K562 (cell line): ENCODE measurements around the gene ZNF787. TPM values are rescaled to one million over a fixed set of nuclear protein-coding genes. Genes with fewer than 3 reads are reported as not detected.

Experiments used
- ATAC-seq: fragments of 200-7000 bp; cut with Tn5 transposase; 3 replicates; pipeline ENCODE4 v1.9.1; 2020; ENCODE audit warnings: moderate library complexity
- BruUV-seq: library from RNA; stranded (reverse); fragments of 400-500 nt; replicated peaks from 2 replicates; lab custom pipeline; 2021; lab: Mats Ljungman, UMichigan
- CTCF ChIA-PET: fragments of 300-600 bp; formaldehyde crosslinking; extraction: SDS; loops from one replicate; lab custom pipeline; 2021; ENCODE audit warnings: low intra/inter-chr PET ratio; lab: Yijun Ruan, JAX
- POLR2A ChIA-PET: fragments of 300-600, 350-650 bp; sonication (Branson Sonifier 250); formaldehyde crosslinking; extraction: SDS; loops from one replicate; lab custom pipeline; 2021; ENCODE audit warnings: antibody characterized with exemption, inconsistent platforms; lab: Yijun Ruan, JAX
- DNase-seq, 4 experiments: peaks; one replicate each; pipeline versions ENCODE4 v3.0.0 to v3.0.0-alpha.2; 2011 to 2018; ENCODE audit warnings: low spot score in 3 of 4, mixed read lengths in 3 of 4; ENCODE audit errors: extremely low read depth in 1 of 4
- FAIRE-seq: peaks from 2 replicates; lab custom pipeline; 2011; peaks lifted over from hg19 to GRCh38; lab: Jason Lieb, UNC
- H2AFZ ChIP-seq: 2 replicates; pipeline ENCODE4 v1.6.0; 2011; ENCODE audit warnings: low read depth, low read length, control low read depth, inconsistent platforms
- H3K27ac ChIP-seq: fragments of 200-600 bp; 3 replicates; pipeline ENCODE4 v1.8.0; 2011; ENCODE audit warnings: low read depth, mild to moderate bottlenecking, control low read depth, inconsistent platforms, low read length, moderate library complexity, mixed read lengths; ENCODE audit errors: extremely low read depth
- H3K27me3 ChIP-seq, 2 experiments: fragments of 300-600 bp in 1 of 2; 2 replicates in 1 of 2; 3 replicates in 1 of 2; pipeline versions ENCODE4 v1.6.0 to v1.8.0; 2011; ENCODE audit warnings: inconsistent platforms in 2 of 2, low read length in 2 of 2, mild to moderate bottlenecking in 1 of 2, mixed read lengths in 1 of 2, moderate library complexity in 1 of 2; ENCODE audit not compliant: control insufficient read depth in 2 of 2, insufficient read depth in 2 of 2
- H3K36me3 ChIP-seq: fragments of 300-600 bp; 3 replicates; pipeline ENCODE4 v1.8.0; 2011; ENCODE audit warnings: mild to moderate bottlenecking, low read length, inconsistent platforms; ENCODE audit not compliant: control insufficient read depth, insufficient read depth
- H3K4me1 ChIP-seq, 2 experiments: fragments of 200-600 bp in 1 of 2; replicated peaks in 1 of 2; 2 replicates in 1 of 2; 3 replicates in 1 of 2; pipeline versions ENCODE4 v1.5.1 to v1.8.0; 2011; ENCODE audit warnings: inconsistent platforms in 2 of 2, low read length in 2 of 2, mild to moderate bottlenecking in 1 of 2, mixed read lengths in 1 of 2, moderate library complexity in 1 of 2; ENCODE audit not compliant: control insufficient read depth in 2 of 2, insufficient read depth in 2 of 2
- H3K4me2 ChIP-seq: 2 replicates; pipeline ENCODE4 v1.6.1; 2011; ENCODE audit warnings: low read length, control low read depth, inconsistent platforms, mixed read lengths; ENCODE audit not compliant: insufficient read depth
- H3K4me3 ChIP-seq: fragments of 200-600 bp; sonication (generic), shearing (Covaris generic); 2 replicates; pipeline ENCODE4 v1.5.1; 2016; ENCODE audit warnings: control low read depth, inconsistent platforms
- H3K79me2 ChIP-seq: fragments of 200-600 bp; 3 replicates; pipeline ENCODE4 v1.8.0; 2011; ENCODE audit warnings: low read length, inconsistent platforms; ENCODE audit not compliant: control insufficient read depth, insufficient read depth
- H3K9ac ChIP-seq, 2 experiments: 2 replicates each; pipeline versions ENCODE4 v1.6.0 to v1.6.1; 2011; ENCODE audit warnings: low read depth in 2 of 2, low read length in 2 of 2, control low read depth in 1 of 2, inconsistent platforms in 1 of 2, mild to moderate bottlenecking in 1 of 2, mixed read lengths in 1 of 2; ENCODE audit not compliant: insufficient read depth in 1 of 2
- H3K9me1 ChIP-seq: one replicate; pipeline ENCODE4 v1.6.0; 2011; ENCODE audit warnings: inconsistent platforms, mild to moderate bottlenecking, low read length, moderate library complexity; ENCODE audit not compliant: control insufficient read depth, insufficient read depth
- H3K9me3 ChIP-seq: replicated peaks from 2 replicates; pipeline ENCODE4 v1.5.1; 2011; ENCODE audit warnings: low read depth, low read length, inconsistent platforms; ENCODE audit not compliant: control insufficient read depth, insufficient read depth
- H4K20me1 ChIP-seq: replicated peaks from 2 replicates; pipeline ENCODE4 v1.6.1; 2011; ENCODE audit warnings: low read length, inconsistent platforms, mixed read lengths; ENCODE audit not compliant: control insufficient read depth, insufficient read depth
- CREB3L1 ChIP-seq: fragments of 450-650 bp; IDR thresholded peaks from 2 replicates; pipeline ENCODE4 v1.6.1; 2014; ENCODE audit warnings: low read depth, mild to moderate bottlenecking, moderate library complexity, borderline replicate concordance
- JUNB ChIP-seq: fragments of 450-650 bp; formaldehyde crosslinking; conservative IDR thresholded peaks from 2 replicates; pipeline ENCODE4 v1.4.0; 2020; ENCODE audit warnings: mild to moderate bottlenecking
- KDM1A ChIP-seq, 2 experiments: fragments of 450-650 bp; IDR thresholded peaks; 2 replicates each; pipeline ENCODE4 v1.6.1; 2016; ENCODE audit warnings: mild to moderate bottlenecking in 2 of 2
- RBFOX2 ChIP-seq: fragments of 200-400 bp; formaldehyde crosslinking; IDR thresholded peaks from 2 replicates; pipeline ENCODE4 v1.6.1; 2017; ENCODE audit warnings: low read depth, mild to moderate bottlenecking, low read length, moderate library complexity
- WGBS: fragments of 100-300 bp; shearing (Covaris generic); methylation state at CpG from one replicate; pipeline ENCODE4 v1.1.6; 2016; ENCODE audit warnings: low coverage, mixed read lengths; ENCODE audit not compliant: insufficient coverage; ENCODE audit errors: missing lambda C conversion rate; 5-methylcytosine and 5-hydroxymethylcytosine counted together
- in situ Hi-C: fragments of 300-500 bp; cut with MboI; formaldehyde crosslinking; loops from 4 replicates; pipeline ENCODE4 v1.15.0; 2018; ENCODE audit warnings: inconsistent platforms, mixed read lengths
- intact Hi-C: fragments of 100-400 bp; cut with micrococcal nuclease; formaldehyde crosslinking; loops from 2 replicates; pipeline ENCODE4 v1.14.2; 2022
- polyA plus RNA-seq, 8 experiments: library from polyadenylated mRNA; depleted of rRNA in 4 of 8; stranded (reverse) in 5 of 8; unstranded in 3 of 8; fragments of >200 nt; fragmentation: Nextera tagmentation in 2 of 8; fragmentation: Illumina TruSeq in 1 of 8; extraction: Ambion mirVana in 2 of 8; extraction: Trizol in 1 of 8; gene quantifications; 2 replicates each; pipeline versions ENCODE4 v1.2.1 to v1.2.3, GENCODE V29; 2011 to 2014; ENCODE audit warnings: inconsistent platforms in 1 of 8, missing spikeins in 1 of 8
- total RNA-seq, 7 experiments: library from RNA; depleted of rRNA in 6 of 7; stranded (reverse); fragments of >200 nt in 6 of 7; fragmentation: Illumina TruSeq in 2 of 7; extraction: Trizol in 2 of 7; gene quantifications; 2 replicates each; pipeline versions ENCODE4 v1.2.1 to v1.2.3, GENCODE V29; 2011 to 2021; ENCODE audit warnings: low replicate concordance in 1 of 7

Gene ZNF787
- total and polyA plus RNA-seq, 9 of the 15 experiments (the other 6 are each of a cell fraction or from before 2014, with no cell fraction given): 0.45 to 77.6 (median 7.3) TPM

- BruUV-seq: no TSS peak
- Histone ChIP-seq H3K79me2 (peaks cover 78% of the 10 kb centered on the region), H3K27me3 (no peaks in the 10 kb centered on the region), H3K36me3 (peaks cover 71% of the 10 kb centered on the region), H3K4me2 (no peak overlapping the region), H3K4me1 (peaks cover 0 to 36% of the 10 kb centered on the region in 2 experiments; a peak in 1 of 5 replicates), H2AFZ (no peak overlapping the region), H3K27ac (no peak overlapping the region), H3K9me3 (peaks cover 4% of the 10 kb centered on the region), H3K9me1 (no peaks in the 10 kb centered on the region), H4K20me1 (no peaks in the 10 kb centered on the region), H3K4me3 (no peak overlapping the region), H3K9ac (no peak overlapping the region)
- ATAC-seq (no peak), FAIRE-seq (no peak), DNase-seq (no peak)
- ChIA-PET CTCF (no interaction called here), POLR2A (no interaction called here)
- WGBS: 98% methylated on average over 27 of the region's 34 CpGs
- intact Hi-C loops (no loop called here), in situ Hi-C loops (no loop called here)
- TF ChIP-seq JUNB (CRISPR knock-in tag): no peak
- no peak for TF ChIP-seq KDM1A (IDR thresholded peaks at IDR 0.05)
These were observed 19.2 kb downstream of the ZNF787 start for GRCh38 chr19:56101746-56102535.

- no peaks in the 10 kb centered on the region for H4K20me1 ChIP-seq
- H3K9me1 ChIP-seq: no peaks in the 10 kb centered on the region
- H3K79me2 ChIP-seq: peaks cover 73% of the 10 kb centered on the region
- H2AFZ ChIP-seq: no peak overlapping the region
- H3K36me3 ChIP-seq: peaks cover 68% of the 10 kb centered on the region
- peaks cover 0 to 29% of the 10 kb centered on the region in 2 experiments; a peak in 1 of 5 replicates for H3K4me1 ChIP-seq
- POLR2A ChIA-PET: no interaction called here
- in situ Hi-C loops (no loop called here), intact Hi-C loops (no loop called here)
- ATAC-seq (no peak), FAIRE-seq (no peak), DNase-seq (no peak)
- BruUV-seq: TSS peak; percentile 31
- H3K27me3 ChIP-seq: no peaks in the 10 kb centered on the region
- WGBS: 85% methylated on average over 17 of the region's 25 CpGs
- H3K4me2 ChIP-seq: no peak overlapping the region
- no peaks in the 10 kb centered on the region; the same call in 1 of the 2 replicates for H3K9me3 ChIP-seq
- TF ChIP-seq RBFOX2: 0 out of 2 replicates have a peak, but pooled peaks have one; percentile 23
- TF ChIP-seq CREB3L1: no peak
- TF ChIP-seq, all 486 proteins: peak for 1
- no peak overlapping the region for H3K27ac ChIP-seq
- no peak overlapping the region for H3K9ac ChIP-seq
- H3K4me3 ChIP-seq: no peak overlapping the region
- CTCF ChIA-PET: no interaction called here
These were observed 20.0 kb downstream of the ZNF787 start for GRCh38 chr19:56101095-56101494.
